Right lung (tissue), 5 donors: ENCODE data around the gene RAB3A. TPM values are rescaled to one million over a fixed set of nuclear protein-coding genes. Genes with fewer than 3 reads are reported as not detected.
A peak's percentile ranks its signal among the peaks of the same experiment; 100 is the strongest.

Experiments
- DNase-seq, 2 donors: peaks; one replicate each; pipeline ENCODE4 v3.0.0-alpha.2; 2013
- polyA plus RNA-seq, 5 donors: library from polyadenylated mRNA; unstranded; fragments of 120-200 nt; gene quantifications; one replicate each; pipeline versions ENCODE4 v1.2.1 to v1.2.3, GENCODE V29; 2013; ENCODE audit warnings: inconsistent platforms in 1 of 5, low replicate concordance in 1 of 5; ENCODE audit not compliant: insufficient read length in 5 of 5, insufficient read depth in 1 of 5

The RAB3A gene
- polyA plus RNA-seq, 5 donors, result 3.0 to 6.2 (median 5.3) TPM

DNA sequence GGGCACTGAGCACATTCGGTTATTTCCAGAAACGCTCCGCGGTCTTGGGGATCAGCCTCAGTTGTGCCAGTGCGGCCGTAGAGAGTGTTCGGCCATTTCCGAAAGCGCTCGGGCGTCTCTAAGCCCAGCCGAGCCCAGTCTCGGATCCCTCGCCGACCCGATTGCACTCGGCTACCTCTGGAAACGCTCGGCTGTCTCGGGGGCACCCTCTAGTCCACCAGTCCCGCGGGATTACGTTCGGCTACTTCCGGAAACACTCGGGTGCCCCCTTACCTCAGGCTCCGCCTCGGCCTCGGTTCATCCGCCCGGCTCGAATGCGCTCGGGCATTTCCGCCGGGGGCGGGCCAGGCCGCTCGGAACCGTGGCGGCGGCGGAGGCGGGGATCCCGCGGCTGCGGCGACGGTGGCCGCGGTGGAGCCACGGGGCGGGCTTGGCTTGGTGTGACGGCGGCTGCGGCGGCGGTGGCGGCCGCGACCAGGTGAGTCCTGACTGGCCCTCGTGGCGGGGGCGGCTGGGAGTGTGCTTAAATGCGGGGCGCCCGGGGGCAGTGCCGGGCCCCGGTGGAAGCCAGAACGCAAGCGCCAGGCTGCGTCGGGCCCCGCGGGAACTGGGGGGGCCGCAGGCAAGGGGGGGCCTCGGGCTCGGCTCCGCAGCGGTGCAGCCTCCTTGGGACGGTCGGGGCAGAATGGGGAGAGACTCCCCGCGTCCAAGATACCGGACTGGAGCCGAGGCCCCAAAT, 50.9 kb downstream of the RAB3A start, which contains the start of gene PIK3R2:
TSS of gene PIK3R2 (plus strand) at position 347 of the 739 bp plus-strand sequence. CDS start 2,717 bp downstream, outside the sequence.
- peak; percentile 99 for DNase-seq

DNA sequence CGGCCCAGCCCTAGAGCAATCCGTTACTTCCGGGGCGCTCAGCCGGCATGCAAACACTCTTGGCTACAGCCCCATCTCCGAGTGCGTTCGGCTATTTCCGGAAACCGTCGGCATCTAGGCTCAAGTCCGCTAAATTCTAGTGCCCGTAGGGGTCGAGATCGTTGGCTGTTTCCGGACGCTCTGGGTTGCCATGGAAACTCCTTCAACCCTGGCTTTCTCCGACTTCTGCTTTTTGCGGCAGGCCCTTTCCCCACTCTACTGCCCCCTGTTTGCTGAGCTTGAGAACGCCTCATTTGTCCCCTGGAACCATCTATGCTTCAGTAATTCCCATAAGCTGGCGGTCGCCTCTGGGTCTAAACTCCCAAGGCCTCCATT, 51.4 kb downstream of the RAB3A start:
- DNase-seq, result peak; percentile 94 to 97

DNA sequence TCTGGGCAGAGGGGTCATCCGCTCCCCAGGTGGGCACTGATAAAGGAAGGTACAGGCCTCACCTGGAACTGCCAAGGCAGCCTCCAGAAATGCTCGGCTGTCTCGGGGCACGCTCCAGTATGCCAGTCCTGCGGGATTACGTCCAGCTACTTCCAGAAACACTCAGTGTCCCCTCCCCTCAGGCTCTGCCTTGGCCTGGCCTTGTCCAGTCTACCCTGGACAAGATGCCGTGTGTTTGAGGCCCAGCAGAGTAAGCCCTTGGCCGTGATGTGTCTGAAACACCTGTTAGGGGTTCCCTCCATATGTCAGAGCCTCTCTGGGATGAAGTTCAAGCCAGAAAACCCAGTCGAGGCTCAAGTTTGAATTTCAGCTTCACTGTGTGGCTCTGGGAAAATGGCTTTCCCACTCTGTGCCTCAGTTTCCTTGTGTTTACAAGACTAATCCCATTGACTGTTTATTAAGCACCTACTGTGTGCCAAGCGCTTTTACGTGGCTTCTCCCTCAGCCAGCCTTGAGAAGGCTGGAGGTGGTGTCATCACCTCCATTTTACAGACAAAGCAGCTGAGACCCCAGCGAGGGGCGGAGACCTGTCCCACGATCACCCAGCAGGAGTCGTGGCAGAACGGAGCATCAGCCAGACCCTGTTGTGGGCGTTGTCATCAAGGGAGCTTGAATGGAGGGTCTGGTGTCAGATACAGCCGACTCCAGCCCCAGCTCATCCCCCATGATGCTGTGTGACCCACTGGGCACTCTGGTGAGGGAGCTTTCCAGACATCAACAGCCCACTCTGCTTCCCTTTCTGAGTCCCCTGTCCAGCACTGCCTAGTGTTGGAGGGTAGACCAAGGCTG, 52.8 kb downstream of the RAB3A start:
- DNase-seq, result no peak

- no peak for DNase-seq
Measured at GRCh38 chr19:18149596-18149975, 54.3 kb downstream of the RAB3A start.

DNA sequence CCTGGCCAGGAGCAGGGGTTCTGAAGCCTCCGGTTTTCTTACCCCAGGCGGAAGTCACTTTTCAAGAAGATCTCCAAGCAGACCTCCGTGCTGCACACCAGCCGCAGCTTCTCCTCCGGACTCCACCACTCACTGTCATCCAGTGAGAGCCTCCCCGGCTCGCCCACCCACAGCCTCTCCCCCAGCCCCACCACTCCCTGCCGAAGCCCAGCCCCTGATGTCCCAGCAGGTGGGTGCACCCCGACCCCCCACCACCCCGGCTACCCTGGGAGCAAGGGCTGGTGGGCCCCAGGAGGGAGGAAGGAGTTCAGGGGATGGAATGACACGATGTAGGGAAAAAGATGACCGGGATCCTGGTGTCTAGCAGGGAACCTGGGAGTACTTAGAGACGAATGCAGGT, 56.4 kb downstream of the RAB3A start:
- no peak for DNase-seq

Other genes starting within 250 kb of the RAB3A start
- 1 to 10 TPM; 1.5 to 2.7 (median 1.8) TPM for gene KCNN1, start 236.9 kb downstream of the RAB3A start, polyA plus RNA-seq
- gene ARRDC2, start 195.9 kb downstream of the RAB3A start, polyA plus RNA-seq, result 10 to 100 TPM in 2 of 5 donors, 1 to 10 TPM in 3; 7.4 to 13.5 (median 8.8) TPM
- under 1 TPM; 0.31 to 0.63 (median 0.53) TPM for gene IL12RB1, start 117.1 kb downstream of the RAB3A start, polyA plus RNA-seq
- 10 to 100 TPM in 1 of 5 donors, 1 to 10 TPM in 4; 3.8 to 10.3 (median 6.1) TPM for gene MAST3, start 106.3 kb downstream of the RAB3A start, polyA plus RNA-seq
- gene PIK3R2, start 50.9 kb downstream of the RAB3A start, polyA plus RNA-seq, result 10 to 100 TPM; 20.7 to 57.0 (median 27.6) TPM
- 10 to 100 TPM in 3 of 5 donors, 1 to 10 TPM in 2; 9.1 to 25.8 (median 10.9) TPM for gene IFI30, start 30.2 kb downstream of the RAB3A start, polyA plus RNA-seq
- 10 to 100 TPM in 1 of 5 donors, 1 to 10 TPM in 4; 5.2 to 10.4 (median 6.3) TPM for gene MPV17L2, start 10.8 kb downstream of the RAB3A start, polyA plus RNA-seq
- 1 to 10 TPM; 1.3 to 3.3 (median 1.9) TPM for gene PDE4C, start 22.4 kb upstream of the RAB3A start, polyA plus RNA-seq
- 1 to 10 TPM; 3.7 to 9.3 (median 6.7) TPM for gene IQCN, start 70.4 kb upstream of the RAB3A start, polyA plus RNA-seq
- gene JUND, start 77.6 kb upstream of the RAB3A start, polyA plus RNA-seq, result 100 to 1,000 TPM in 2 of 5 donors, 10 to 100 TPM in 3; 44.7 to 152 (median 94.6) TPM
- 100 to 1,000 TPM in 1 of 5 donors, 10 to 100 TPM in 4; 73.3 to 103 (median 79.9) TPM for gene LSM4, start 119.0 kb upstream of the RAB3A start, polyA plus RNA-seq
- 10 to 100 TPM; 13.0 to 25.3 (median 20.2) TPM for gene PGPEP1, start 136.6 kb upstream of the RAB3A start, polyA plus RNA-seq
- gene GDF15, start 182.1 kb upstream of the RAB3A start, polyA plus RNA-seq, result 10 to 100 TPM; 17.9 to 43.4 (median 21.5) TPM
- 1 to 10 TPM in 4 of 5 donors, under 1 TPM in 1; 0.80 to 2.3 (median 1.6) TPM for gene LRRC25, start 193.6 kb upstream of the RAB3A start, polyA plus RNA-seq
- gene SSBP4, start 215.4 kb upstream of the RAB3A start, polyA plus RNA-seq, result 100 to 1,000 TPM in 1 of 5 donors, 10 to 100 TPM in 4; 48.4 to 133 (median 73.2) TPM
- gene ISYNA1, start 234.1 kb upstream of the RAB3A start, polyA plus RNA-seq, result 100 to 1,000 TPM in 3 of 5 donors, 10 to 100 TPM in 2; 87.8 to 211 (median 117) TPM